Kidney glomerular epithelial cell (primary cell): ENCODE results near the gene PTPRD.

Experiments used
- DNase-seq: peaks from one replicate; lab custom pipeline; 2025; lab: John Stamatoyannopoulos, UW

The PTPRD gene

DNA sequence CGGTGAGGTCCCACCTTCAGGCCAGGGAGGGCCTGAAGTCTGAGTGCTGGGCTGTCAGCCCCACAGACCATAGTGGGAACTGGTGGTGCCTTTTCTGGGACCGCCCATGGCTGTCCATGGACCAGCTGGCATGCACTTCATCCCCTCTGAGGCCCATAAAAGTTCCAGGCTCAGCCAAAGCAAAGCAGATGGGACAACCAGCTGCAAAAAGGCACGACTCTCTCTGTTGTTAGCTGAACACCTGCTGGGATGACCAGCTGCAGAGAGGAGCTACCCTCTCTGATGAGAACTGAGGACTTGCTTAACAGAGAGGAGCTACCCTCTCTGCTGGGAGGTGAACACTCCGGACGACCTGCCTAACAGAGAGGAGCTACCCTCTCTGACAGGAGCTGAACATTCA lies 1968.9 kb downstream of the PTPRD start:
- no peak for DNase-seq

- no peak for DNase-seq
Observed at GRCh38 chr9:8643464-8643863, 1969.3 kb downstream of the PTPRD start.

- no peak for DNase-seq
Observed at GRCh38 chr9:8640761-8641160, 1972.0 kb downstream of the PTPRD start.

GRCh38 chr9:8637626-8638025 lies 1975.2 kb downstream of the PTPRD start:
- no peak for DNase-seq

- no peak for DNase-seq
Observed at GRCh38 chr9:8633784-8634183, 1979.0 kb downstream of the PTPRD start.

DNA sequence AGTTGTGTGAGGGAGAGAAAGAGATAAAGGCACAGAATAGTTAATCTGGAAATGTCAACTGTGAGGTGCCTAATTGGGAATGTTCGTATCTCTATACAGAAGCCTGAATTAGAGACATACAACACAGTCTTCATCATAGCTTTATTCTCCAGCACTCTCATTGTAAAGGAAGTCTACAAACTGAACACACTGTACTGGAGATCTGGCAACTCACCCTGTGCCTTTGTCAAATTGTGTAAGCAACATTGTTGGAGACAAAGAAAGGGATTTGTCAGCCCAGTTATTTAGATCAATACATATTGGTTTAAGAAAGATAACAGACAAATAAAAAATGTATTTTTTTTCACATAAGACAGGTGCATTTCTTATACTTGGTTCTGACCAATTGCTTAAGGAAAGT lies 1980.3 kb downstream of the PTPRD start:
- no peak for DNase-seq

- DNase-seq = no peak
Observed at GRCh38 chr9:8628791-8629190, 1984.0 kb downstream of the PTPRD start.

DNA sequence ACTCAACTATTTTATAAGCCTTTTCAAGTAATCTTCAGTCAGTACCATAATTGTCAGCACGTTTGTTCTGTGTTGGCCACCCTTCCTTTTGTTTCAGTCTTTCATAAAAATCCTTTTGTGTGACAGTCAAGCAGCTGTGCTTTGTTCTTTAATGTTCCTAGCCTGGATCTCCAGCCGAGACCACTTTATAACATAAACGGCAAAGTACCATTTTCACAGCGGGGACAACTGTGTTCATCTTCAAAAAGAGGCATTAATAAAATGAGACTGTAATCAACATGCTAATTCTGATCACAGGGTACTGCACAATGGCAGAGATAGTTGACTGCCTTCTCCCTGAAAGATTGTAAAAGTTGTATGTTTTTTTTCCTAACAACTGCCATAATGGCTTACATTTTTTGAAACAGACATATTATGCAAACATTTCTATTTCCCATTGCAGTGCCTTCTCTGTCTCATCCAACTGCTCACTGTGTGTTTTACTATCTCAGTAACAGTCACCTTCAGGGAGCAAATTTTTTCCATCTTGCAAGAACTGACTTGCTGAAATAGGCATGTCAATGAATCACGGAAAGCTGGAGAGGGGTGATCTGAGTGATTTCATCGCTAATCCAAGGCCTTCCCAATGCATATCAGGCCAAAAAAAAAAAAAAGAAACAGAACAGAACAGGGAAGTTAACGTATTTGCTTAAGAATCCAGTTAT lies 1984.7 kb downstream of the PTPRD start:
- DNase-seq = no peak

GRCh38 chr9:8622871-8623270 lies 1989.9 kb downstream of the PTPRD start:
- DNase-seq = no peak

DNA sequence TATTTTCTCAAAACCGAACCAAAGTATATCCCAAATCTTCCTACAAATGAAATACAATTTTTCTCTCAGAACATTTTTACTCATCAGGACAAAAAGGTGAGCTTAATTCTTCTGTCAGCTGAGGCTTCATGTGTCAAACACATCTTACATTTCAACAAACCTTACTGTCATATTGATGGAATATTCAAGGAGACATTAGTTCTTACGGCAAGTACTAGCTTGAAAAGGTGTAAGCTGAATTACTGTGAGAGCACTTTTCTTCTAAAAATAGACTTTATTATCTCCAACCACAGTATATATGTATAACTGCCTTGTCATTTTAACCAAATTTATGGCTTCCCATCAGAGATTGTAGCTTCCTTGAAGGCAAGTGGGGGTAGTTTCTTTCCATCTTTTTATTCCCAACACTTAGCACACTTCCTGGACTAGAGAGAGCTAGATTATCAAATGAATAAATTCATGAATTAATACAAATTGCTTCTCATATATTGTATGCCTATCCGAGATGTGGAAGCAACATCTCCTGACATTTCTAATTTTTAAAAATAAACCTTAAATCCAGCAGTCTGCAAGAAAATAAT lies 1990.5 kb downstream of the PTPRD start:
- no peak for DNase-seq

DNA sequence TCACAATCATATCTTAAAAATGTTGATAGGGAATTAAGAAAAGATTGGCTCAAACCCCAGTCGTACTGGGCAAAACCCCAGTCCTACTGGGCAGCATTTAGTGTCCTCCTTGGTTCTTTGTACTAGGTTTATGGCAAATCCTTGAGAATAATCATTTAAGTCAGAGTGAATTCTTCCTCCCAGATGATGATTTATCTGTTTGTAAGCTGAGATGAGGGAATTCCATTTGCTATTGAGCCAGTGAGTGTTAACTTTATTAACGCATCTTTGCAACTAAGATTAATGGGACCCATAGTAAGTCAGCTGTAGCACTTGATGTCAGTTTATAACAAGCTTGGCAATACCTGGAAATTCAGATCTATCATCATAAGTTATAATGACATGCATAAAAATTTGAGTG lies 1991.4 kb downstream of the PTPRD start:
- DNase-seq = no peak

DNA sequence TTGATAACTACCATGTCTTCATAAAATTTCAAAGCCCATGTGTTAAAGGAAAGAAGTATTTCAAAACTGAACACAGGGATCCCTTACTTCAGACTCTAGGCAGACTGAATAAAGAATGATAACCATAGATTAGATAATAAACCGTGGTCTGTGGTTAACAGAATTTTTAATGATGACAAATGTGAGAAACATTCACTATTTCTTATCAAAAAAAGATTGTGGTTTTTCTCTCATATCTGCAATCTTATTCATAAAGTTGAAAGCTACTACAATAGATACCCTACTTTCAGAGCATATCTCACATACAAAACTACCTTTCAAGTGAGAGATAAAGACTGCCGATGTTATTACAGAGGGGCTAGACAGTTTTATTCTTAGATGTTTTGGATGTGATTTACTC lies 1996.4 kb downstream of the PTPRD start:
- DNase-seq = peak; percentile 7

GRCh38 chr9:8614926-8615440 lies 1997.8 kb downstream of the PTPRD start:
- DNase-seq = no peak

GRCh38 chr9:8613346-8613825 lies 1999.4 kb downstream of the PTPRD start:
- DNase-seq = no peak

DNA sequence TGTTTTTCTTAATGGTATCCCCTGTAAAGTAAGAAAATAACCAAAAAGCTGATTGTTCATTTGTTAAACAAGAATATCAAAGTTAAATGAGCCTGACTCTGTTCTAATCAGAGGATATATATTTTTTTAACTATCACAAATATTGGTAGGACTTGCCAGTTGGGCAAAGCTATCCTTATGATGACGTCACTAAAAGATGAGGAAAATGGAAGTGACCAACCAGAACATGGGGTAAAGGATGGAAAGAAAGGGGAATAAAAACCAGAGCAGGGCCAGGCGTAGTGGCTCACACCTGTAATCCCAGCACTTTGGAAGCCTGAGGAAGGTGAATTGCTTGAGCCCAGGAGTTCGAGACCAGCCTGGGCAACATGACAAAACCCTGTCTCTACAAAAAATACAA lies 2001.6 kb downstream of the PTPRD start:
- no peak for DNase-seq

DNA sequence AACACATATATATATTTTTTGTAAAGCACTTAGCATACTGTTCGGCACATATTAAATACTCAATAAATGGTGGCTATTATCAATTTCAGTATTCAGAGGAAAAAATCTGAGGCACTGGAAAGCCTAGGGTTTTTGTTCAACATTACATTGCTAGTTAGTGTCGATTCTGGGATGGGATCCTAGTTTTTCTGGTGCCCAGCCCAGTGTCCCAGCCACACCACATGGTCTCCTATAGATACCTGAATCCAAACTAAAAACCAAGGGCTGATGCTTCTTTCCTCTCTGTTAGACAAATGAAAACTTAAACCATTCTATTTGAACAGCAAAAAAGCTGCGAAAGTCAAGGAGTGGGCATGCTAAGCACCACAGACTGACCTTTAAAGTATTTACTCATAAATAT lies 2002.5 kb downstream of the PTPRD start:
- no peak for DNase-seq

DNA sequence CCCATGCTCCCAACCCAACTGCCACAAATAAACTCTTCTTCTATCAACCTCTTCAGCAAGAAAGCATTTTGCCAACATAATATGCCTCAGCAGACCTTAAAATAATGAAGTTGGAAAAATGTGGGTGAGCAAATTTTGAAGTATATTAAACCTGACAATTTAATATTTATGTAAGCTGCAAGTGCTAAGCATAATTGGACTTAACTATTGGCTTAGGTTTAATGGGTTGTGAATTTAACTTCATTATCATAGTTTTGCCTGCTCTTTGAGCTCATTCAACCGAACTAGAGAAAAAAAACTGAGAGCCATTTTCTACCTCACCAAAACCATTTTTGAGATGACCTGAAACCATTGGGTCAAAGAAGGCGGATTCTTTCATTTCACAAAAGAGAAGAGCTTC lies 2007.7 kb downstream of the PTPRD start:
- DNase-seq = no peak

GRCh38 chr9:8604201-8604600 lies 2008.6 kb downstream of the PTPRD start:
- peak; percentile 59 for DNase-seq

- no peak for DNase-seq
Observed at GRCh38 chr9:8600914-8601680, 2011.7 kb downstream of the PTPRD start.

GRCh38 chr9:8599937-8600336 lies 2012.9 kb downstream of the PTPRD start:
- no peak for DNase-seq

- DNase-seq = no peak
Observed at GRCh38 chr9:8589476-8589875, 2023.3 kb downstream of the PTPRD start.

DNA sequence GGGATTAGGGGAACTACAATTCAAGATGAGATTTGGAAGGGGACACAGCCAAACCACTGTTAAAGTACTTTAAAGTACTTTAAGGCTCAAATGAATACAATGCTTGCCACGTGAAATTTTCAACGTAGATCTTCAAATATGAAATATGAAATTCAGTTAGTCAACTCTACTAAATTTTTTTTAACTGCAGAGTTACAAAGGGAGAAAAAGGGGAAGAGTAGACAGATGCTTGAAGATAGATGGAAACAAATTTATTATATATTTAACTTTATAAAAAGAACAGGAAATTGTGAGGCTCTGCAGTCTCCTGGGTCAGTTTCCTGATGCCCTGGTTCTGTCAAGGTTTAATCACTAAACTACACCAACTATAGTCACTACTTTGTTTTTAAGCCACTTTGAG lies 2027.8 kb downstream of the PTPRD start:
- DNase-seq = no peak

GRCh38 chr9:8579661-8580060 lies 2033.1 kb downstream of the PTPRD start:
- no peak for DNase-seq
